ENCODE results near the gene GAN.
A peak's percentile ranks its signal among the peaks of the same experiment; 100 is the strongest.

Gene GAN

DNA sequence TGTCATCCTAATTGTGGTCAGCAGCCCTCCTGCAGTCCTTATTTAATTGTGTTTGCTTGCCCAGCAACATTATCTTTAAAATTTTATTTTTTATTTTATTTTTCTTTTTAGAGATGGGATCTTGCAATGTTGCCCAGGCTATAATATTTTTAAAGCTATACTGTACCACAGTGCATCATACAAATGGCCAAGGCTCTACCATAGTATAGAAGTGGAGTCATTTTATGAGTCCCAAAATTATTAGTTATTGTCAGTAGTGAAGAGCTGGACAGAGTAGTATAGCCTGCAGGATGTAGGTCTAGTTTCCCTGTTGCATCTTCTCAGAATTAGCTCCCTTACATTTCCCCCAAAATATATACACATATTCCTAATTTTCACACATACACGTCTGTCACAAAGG lies 44.1 kb downstream of the GAN start:
- no peak for DNase-seq

DNA sequence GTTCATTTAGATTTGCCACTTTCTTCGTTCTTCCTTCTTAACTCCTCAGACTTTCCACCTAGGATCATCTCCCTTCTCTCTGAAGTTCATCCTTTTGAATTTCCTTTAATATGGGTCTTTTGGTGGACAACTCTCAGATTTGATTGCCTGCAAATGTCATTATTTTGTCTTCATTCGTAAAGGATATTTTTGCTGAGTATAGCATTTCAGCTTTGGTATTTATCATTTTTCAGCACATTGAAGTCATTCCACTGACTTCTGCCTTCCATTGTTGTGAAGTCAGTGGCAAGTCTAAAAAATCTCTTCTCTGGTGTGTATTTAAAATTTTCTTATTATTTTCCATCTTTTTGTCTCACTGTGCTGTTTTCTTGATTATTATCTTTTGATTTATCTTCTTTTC lies 45.4 kb downstream of the GAN start:
- DNase-seq = no peak

DNA sequence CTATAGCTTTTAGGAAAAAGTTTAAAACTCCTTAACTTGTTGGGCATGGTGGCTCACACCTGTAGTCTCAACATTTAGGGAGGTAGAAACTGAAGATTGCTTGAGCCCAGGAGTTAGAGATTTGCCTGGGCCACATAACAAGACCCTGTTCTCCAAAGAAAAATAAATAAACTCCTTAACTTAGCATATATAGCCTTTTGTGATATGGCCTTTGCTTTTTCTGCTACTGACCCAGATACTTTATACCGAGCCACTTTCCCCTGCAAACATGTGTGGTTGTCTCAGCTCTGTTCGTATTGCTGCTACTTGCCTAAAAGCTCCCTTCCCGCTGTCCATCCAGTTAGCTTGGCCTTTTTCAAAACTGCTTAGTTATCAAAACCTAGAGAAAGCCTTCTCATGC lies 51.0 kb downstream of the GAN start:
- no peak for DNase-seq

DNA sequence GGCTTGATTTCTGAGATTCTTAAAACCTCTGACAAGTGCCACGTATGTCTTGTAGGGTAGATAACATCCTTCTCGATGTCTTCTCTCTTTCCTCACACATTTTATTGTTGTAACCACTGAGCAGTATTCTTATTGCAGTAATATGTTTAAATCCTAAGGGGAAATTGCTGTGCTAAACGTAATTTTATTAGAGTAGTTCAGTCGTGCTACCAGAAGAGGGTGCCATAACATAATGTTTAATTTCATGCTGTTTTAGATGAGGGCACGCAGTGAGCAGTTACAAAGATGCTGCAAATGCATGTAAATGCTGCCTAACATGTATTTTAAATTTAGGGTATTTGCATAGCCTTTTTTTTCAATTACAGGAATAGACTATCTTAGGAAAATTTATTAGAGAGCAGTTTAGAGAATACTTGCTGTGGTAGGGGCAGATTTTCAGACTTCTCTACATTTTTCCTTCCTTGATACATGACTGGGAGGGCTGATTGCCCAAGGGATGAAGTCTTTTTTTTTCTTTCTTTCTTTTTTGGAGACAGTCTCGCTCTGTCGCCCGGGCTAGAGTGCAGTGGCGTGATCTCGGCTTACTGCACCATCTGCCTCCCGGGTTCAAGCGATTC lies 51.7 kb downstream of the GAN start:
- DNase-seq = peak; percentile 16

DNA sequence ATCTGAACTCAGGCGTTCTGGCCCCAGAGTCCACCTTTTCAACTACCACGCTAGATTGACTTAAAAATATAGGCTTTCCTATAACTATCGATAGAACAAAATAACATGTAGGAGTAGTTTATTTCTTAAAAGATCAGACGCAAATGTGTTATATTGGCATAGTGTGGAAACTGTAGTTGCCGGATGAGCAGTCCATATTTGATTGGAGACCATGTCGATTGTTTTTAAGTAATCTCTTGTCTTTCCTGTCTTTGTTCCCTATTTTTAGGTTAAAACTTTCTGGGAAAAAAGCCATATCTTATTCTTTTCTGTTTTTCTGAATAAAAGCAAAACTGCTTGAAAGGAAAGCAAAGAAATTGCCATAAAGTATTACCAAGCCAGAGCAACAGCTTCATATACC lies 53.1 kb downstream of the GAN start:
- no peak for DNase-seq

DNA sequence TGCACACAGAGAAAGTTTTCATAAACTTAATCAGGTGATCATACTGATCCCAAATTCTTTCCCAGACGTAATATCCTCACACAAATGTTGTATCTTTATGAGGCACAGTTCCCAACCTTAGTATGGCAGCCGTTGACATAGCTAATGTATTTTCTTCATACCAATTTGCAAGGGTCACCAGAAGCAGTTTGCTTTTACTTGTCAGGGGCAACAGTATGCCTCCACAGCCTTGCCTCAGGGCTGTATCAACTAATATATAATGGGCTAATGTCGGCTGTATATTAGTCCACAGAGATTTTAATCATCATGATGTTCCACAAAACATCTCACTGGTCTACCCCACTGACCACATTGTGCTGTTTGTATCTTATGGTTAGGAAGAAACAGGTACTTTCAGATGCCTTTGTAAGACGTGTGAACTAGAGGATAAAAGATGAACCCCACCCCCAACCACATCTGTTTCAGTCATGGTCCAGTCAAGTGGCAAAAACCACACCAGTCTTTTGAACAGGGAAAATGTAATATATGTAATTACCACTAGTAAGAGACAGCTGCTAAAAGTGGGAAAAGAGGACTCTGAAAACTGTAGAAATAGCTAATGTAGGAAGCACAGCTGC lies 55.2 kb downstream of the GAN start:
- no peak for DNase-seq

DNA sequence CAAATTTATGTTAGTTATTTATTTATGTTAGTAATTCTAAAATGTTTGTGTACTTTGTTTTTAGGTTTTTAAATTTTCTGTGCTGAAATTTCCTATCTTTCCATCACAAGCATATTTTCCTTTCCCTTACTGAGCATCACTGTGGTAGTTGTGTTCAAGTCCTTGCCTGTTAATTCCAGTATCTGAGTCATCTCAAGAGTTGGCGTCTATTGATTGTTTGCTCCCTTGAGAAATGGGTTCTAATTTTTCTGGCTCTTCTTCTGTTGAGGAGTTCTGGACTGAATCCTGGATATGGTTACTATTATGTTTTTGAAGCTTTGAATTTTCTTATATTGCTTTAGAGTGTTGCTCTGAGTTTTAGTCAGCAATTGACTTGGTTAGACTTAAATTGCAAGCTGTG lies 56.3 kb downstream of the GAN start:
- DNase-seq = no peak

DNA sequence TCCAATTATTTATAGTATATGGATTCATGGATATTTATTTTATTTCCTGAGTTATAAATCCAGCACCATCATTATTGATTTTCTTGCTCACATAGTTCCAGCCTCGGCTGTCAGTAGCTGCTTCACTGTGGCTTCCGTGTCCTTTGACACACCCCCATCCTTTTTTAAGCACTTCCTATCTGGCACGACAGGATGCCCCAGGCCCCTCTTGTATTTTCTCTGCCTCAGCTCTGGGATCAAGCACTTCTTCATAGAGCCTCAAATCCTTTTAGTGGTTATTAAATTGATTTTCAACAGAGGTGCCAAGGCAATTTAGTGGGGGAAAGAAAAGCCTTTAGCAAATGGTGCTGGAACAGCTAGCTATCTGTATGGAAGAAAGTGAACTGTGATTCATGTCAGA lies 59.8 kb downstream of the GAN start:
- DNase-seq = no peak

DNA sequence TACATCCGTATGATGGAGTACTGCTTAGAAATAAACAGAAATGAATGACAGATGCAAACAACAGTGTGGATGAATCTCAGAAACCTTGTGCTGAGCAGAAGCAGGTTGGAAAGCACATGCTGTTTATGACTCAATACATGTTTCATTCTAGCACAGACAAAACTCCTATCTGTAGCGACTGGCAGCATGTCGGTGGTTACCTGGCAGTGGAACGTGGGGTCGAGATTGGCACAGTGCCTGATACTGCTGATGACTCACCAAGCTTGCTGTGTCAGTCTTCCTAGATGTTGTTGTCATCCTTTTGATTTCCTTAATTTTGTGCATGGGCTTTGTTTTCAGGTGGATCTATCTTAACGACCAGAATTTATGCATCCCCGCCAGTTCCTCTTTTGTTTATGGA lies 62.1 kb downstream of the GAN start:
- no peak for DNase-seq

DNA sequence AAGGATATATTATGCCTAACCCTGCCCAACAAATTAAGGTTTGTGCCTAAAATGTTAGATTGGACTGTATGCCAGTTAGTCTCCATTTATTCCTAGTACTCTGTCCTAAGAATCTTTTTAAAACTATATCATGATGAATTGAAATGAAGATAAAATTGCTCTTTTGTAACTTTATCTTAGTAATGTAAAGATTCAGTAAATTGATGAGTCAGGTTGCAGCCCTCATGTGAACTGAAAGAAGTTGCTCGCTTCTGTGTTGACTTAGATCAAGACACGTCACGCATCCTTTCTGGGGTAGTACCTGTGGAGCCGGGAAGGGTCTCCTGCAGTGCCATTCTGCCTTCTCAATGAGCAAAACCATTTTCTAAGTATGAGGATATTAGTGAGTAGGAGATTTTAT lies 63.3 kb downstream of the GAN start:
- no peak for DNase-seq

DNA sequence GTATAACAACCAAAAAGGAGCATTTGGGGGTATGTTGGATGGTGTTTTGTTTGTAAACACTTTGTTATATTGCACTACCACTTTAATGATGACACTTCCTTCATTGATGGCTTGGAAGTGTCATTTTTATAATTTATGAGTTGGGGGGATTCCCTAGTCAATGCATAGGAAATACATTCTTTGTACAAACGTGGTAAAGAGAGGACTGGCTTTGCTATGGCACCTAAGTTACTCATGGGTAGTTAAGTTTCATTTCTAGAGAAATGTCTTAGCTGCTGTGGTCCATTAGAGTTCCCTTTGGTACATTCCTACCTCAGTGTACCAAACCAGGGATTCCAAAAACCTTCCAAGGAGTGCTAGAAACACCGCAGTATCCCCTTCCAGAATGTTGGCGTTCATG lies 66.2 kb downstream of the GAN start:
- DNase-seq = no peak

DNA sequence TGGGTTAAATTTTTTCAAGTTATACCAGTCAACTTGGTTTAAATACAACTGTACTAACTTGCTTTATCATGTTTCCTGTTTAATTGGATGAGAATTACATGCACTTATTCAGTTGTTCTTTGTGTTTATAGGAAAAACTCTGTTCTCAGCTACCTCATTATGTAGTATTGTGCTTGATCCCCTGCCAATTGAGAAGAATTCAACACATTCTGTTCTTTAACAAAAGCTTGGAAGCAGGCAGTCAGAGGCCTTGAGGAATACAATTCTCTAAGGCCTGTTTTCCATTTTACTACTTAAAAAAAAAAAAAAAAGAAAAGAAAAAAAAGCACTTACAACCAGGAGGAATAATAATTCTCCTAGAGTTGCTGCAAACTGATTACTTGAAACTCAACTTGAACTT lies 69.2 kb downstream of the GAN start:
- no peak for DNase-seq

DNA sequence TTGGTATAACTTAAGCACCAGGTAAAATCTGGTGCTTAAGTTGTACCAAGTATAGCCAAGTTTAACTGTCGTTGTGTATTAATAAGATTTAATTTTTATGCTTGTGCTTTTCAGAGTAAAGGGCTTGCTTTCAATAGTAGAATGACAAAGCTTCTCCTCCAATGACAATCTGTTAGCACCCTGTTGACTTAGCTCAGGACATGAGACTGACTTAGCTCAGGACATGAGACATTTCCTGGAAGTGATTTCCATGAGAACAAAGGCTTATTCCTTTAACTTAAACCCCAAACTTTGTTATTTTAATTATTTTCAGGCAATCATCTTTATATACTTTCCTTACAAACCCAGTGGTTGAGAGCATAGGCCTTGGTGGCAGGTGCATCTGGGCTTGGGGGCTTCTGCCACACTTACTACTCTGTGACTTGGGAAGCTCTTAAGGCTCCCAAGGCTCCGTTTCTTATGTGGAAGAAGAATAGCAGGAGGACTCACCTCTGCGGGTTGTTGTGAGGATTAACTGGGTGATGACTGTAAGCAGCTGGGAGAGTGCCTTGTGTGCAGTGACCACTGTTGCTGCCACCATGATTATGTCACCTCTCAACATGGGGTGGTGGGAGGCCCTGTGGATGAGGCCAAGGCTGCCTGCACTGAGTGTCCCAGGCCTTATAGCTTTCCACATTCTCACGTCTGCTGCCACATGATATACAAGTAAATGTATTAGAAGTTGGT lies 70.4 kb downstream of the GAN start:
- no peak for DNase-seq

DNA sequence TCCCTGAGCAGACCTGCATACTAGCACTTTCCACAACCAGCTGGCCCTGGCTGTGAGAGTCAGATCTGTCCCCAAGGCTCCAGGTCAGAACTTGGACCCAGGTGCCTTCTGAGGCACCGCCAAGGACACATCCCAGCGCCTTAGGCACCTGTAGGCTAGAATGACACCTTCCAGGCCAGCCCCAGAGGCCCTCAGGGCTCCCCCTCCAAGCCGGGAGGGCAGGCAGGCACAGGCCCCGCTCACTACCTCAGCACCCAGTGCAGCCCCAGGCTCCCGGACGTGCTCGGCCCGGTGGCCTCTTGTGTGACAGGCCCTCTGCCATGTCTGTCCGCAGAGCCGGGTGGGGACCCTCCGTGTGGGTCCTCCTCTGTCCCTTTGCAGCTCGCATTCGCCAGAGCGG lies 73.6 kb downstream of the GAN start:
- DNase-seq = no peak

DNA sequence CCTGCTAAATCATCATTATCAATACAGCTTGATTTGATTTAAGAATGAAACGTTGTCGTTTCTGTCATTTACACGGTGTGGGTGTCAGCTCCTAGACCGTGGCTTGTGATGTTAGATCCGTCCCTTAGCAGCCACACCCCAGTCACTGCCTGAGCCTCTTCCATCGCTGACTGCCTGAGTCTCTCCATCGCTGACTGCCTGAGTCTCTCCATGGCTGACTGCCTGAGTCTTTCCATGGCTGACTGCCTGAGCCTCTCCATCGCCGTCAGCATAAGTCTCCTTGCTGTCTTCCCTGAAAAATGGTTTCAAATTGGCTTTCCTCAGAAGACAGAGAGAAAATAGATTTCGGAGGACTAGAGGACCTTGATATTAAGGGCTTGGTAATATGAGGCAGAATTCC lies 76.1 kb downstream of the GAN start:
- no peak for DNase-seq

DNA sequence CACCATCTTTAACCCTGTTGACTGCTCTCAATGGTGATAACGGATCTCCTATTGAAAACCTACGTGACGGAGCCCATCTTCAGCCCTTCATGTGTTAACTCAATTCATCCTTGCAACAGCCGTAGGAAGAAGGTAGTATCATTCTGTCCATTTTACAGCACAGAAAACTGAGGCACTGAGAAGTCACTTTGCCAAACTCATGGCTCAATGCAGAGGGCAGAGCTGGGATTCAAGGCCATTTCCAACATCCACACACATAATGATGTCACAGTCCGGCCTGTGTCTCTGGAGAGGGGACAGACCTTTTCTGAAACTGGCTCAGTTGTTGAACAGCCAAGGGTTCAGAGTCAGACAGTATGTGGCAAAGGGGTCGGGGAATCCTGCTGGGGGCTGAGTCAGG lies 77.2 kb downstream of the GAN start:
- no peak for DNase-seq

DNA sequence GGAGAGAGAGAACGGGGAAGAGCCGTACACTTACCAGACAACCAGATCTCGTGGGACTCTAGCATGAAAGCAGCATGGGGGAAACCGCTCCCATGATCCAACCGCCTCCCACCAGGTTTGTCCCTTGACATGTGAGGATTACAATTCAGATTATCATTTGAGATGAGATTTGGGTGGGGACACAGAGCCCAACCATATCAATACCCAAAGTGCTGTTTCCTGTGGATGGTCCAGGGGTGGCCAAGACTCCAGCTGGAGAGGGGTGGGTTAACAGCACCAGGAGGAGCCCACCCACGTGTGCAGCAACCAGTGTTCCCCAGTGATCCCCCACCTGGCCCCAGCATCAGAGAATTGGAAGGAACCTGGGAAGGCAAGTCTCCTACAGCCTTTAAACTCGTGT lies 79.7 kb downstream of the GAN start:
- DNase-seq = no peak

DNA sequence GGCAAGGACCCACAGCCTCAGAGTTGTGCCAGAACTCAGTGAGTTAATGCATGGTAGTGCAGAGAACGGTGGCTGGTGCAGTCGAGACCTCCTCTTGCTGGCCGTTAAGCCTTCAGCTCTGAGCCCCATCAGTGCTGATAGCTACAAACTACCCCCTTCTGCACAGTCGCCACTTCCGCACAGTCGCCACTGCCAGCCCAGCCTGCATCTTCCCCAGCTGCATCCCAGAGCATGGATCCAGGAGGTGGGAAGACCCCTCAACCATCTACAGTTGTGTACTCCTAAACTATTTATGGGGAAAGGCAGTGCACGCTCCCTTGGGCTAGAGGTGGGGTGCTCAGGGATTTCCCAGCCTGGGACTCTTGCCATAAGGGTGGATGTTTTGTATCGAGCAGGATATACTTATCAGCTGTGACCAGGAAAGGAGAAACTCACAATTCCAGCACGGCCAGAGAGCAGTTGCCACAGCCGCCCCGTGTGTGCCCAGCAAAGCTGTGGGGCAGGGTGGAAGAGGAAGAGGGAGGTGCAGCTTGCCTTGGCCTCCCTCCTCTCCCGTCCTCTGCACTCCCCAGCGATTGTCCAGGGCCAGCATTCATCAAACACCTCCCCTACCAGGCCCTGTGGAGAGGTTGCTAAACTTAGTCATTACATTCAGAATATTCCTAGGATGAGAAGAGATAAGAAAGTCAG lies 80.3 kb downstream of the GAN start:
- no peak for DNase-seq

DNA sequence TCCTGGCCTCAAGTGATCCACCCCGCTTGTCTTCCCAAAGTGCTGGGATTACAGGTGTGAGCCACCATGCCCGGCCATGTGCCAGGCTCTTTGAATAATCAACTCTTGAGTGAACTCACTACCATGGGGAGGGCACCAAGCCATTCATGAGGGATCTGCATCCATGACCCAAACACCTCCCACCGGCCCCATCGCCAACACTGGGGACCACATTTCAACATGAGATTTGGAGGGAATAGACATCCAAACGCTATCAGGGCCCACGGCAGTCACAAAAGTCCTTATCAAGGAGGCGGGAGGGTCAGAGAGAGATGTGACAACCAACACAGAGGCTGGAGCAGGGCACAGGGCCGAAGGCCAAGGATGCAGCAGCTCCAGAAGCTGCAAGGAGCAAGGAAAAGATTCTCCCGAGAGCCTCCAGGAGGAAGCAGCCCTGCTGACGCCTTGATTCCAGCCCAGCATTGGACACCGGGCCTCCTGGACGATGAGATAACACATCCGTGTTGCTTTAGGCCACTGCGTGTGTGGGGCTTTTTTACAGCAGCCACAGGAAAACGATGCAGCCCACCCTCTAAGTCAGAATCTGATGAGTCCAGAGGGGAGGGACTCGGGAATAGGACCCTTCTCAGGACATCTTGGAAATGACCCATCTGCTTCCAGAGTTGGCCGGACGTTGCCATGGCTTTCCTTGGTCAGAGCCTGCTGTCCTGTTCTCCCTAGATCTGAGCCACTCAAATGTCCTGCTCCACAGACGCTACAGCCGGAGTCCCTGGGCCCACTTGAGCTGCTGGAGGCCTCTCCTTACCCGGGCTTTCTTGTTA lies 82.5 kb downstream of the GAN start:
- DNase-seq = no peak

DNA sequence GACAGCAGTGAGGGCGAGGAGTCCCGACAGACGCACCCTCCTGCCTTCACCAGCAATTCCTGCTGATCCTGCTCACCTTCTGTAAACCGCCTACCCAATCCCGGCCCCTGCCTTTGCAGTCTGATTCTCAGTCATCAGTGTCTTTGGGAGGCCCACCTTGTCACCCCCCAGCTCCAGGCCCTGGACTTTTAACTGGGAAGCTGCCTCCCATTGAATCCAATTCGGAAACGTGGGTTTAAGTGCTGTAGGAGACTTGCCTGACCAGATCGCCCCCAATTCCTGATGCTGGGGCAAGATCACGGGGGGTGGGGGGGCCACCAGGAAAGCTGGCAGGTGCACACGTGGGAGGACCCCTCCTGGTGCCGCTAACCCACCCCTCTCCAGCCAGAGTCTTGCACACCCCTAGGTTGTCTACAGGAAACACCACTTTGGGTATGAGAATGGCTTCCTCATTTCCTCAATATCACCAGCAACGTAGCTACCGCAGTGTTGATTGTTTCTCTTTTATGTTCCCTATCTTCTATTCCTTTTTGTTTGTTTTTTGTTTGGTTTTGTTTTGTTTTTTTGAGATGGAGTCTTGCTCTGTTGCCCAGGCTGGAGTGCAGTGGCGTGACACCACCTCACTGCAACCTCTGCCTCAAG lies 83.2 kb downstream of the GAN start:
- no peak for DNase-seq

DNA sequence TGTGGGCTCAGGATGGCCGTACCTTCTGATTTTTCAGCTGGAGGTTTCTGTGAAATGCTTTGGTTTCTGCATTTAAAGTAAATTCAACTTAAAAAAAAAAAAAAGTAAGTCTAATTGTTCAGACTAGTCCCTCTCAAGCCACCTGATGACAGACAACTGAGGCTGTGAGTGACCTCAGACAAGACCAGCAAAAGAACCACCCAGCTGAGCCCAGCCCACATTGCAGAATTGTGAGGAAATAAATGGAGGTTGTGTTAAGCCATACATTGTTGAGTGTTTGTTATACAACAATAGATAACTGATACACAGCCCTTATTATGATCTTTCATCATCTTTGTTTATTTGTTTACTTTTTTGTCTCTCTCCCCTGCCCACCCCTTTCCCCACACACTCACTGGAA lies 85.1 kb downstream of the GAN start:
- DNase-seq = no peak

Measured in effector CD4-positive, alpha-beta T cell (primary cell).